Pancreas (tissue), 10 donors: Measurements from ENCODE around the gene TM9SF2. TPM values are rescaled to one million over a fixed set of nuclear protein-coding genes. Genes with fewer than 3 reads are reported as not detected.
"Not testable (repeated sequence)": the region's sequence is repeated elsewhere in the genome, so short reads cannot be mapped to it uniquely, and the experiment has no call there.

Experiments
- ATAC-seq, 4 donors: fragments of 200-7000 bp; cut with Tn5 transposase; one replicate each; pipeline versions ENCODE4 v1.8.0 to v1.9.1; 2020; ENCODE audit warnings: mild to moderate bottlenecking in 4 of 4, moderate library complexity in 4 of 4
- DNase-seq, 6 donors: peaks; one replicate each; pipeline ENCODE4 v3.0.0-alpha.2; 2020
- FAIRE-seq: peaks from 2 replicates; lab custom pipeline; 2012; peaks lifted over from hg19 to GRCh38; lab: Jason Lieb, UNC
- H3K27ac ChIP-seq, 4 donors: fragments of 200-600 bp; sonication (generic); 1 replicate in 3 of 4; 2 replicates in 1 of 4; pipeline versions ENCODE4 v1.5.0 to v1.8.0; 2020
- H3K27me3 ChIP-seq, 4 donors: fragments of 200-600 bp; one replicate each; pipeline ENCODE4 v1.8.0; 2021
- H3K36me3 ChIP-seq, 3 donors: fragments of 200-600 bp; sonication (generic) in 1 of 3; one replicate each; pipeline versions ENCODE4 v1.5.0 to v1.8.0; 2020 to 2021
- H3K4me1 ChIP-seq, 3 donors: fragments of 200-600 bp; one replicate each; pipeline ENCODE4 v1.8.0; 2021
- H3K4me3 ChIP-seq, 4 donors: fragments of 200-600 bp; sonication (generic) in 2 of 4; one replicate each; pipeline versions ENCODE4 v1.5.0 to v1.8.0; 2020 to 2021
- H3K9me3 ChIP-seq, 4 donors: fragments of 200-600 bp; one replicate each; pipeline ENCODE4 v1.8.0; 2021
- CTCF ChIP-seq, 4 donors: fragments of 200-600 bp; sonication (generic) in 3 of 4; IDR thresholded peaks; one replicate each; pipeline versions ENCODE4 v1.5.0 to v1.8.0; 2021; ENCODE audit warnings: antibody characterized with exemption in 4 of 4
- WGBS, 2 donors: extraction: QIAGEN DNeasy Blood & Tissue Kit; methylation state at CpG; one replicate each; pipeline ENCODE4 v1.1.7; 2013; 5-methylcytosine and 5-hydroxymethylcytosine counted together
- intact Hi-C, 3 donors: fragments of 100-400 bp; cut with DNase I; formaldehyde crosslinking; loops; one replicate each; pipeline versions ENCODE4 v1.11.1 to v1.14.2; 2022
- polyA plus RNA-seq, 2 donors: library from polyadenylated mRNA; stranded (reverse); fragments of 200-250 nt; gene quantifications; one replicate each; pipeline ENCODE4 v1.2.3, GENCODE V29; 2013
- total RNA-seq, 6 donors: library from RNA; stranded (reverse); fragmentation: NEBNext Ultra II Directional in 4 of 6; extraction: Animal tissue kit (Norgen Biotek cat#: 25700) in 4 of 6; gene quantifications; one replicate each; pipeline versions ENCODE4 v1.2.1 to v1.2.4, GENCODE V29; 2021 to 2023
- donor health status: healthy with polysubstance abuse.
- donor health status: DM: no; HTN: no; CAD: no; lungs with moderate emphysema.
- donor health status: DM: no; HTN: no; CAD: no.
- donor health status: control.
- donor health status: control.
- donor health status: Bipolar disorder and iron deficiency.
- donor health status: DM: yes; HTN: yes; CAD: no.
- donor health status: DM: no; HTN: no; CAD: no.
- donor health status: DM: no; HTN: no; CAD: no.
- donor health status: DM: yes; HTN: yes; CAD: no.

The TM9SF2 gene
- total and polyA plus RNA-seq, 8 donors, result 22.7 to 88.8 (median 56.5) TPM

DNA sequence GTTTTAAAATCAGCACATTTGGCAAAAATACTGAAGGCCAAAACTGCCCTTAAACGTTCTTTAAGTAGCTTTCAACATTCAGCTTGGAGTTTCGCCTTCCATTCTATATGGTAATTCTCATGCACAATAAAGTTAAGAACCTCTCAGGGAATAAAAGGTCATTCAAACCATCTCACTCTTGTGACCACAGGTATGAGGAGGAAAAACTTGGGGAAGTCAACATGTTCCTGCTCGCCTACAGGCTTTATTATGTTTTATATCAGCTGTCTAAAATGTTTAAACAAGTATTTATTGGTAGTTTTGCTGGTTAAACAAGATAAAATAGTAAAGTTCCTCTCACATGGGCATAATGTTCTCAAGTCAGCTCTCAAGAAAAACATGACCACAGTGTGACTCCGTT lies 19.9 kb upstream of the TM9SF2 start:
- no peak overlapping the region for H3K27ac ChIP-seq
- TF ChIP-seq CTCF (IDR thresholded peaks at IDR 0.05), result no peak
- H3K36me3 ChIP-seq, result no peaks in the 10 kb centered on the region
- no peaks in the 10 kb centered on the region for H3K4me1 ChIP-seq
- no peak overlapping the region for H3K4me3 ChIP-seq
- no peak for DNase-seq
- ATAC-seq, result no peak
- no peaks in the 10 kb centered on the region for H3K27me3 ChIP-seq
- WGBS, 2 donors, result 80 to 93% methylated on average over 4 of the region's 4 CpGs
- no peak for FAIRE-seq
- H3K9me3 ChIP-seq, result no peaks in the 10 kb centered on the region
- intact Hi-C loops, result no loop called here

- Histone ChIP-seq H3K27ac (no peak overlapping the region), H3K36me3 (no peaks in the 10 kb centered on the region), H3K9me3 (no peaks in the 10 kb centered on the region), H3K4me1 (no peaks in the 10 kb centered on the region), H3K4me3 (no peak overlapping the region), H3K27me3 (no peaks in the 10 kb centered on the region)
- TF ChIP-seq CTCF (IDR thresholded peaks at IDR 0.05), result no peak
- intact Hi-C loops, result no loop called here
- ATAC-seq (peak in 1 of 4 donors; percentile 63), FAIRE-seq (no peak), DNase-seq (no peak)
- 75 to 89% methylated on average over 4 of the region's 4 CpGs for WGBS, 2 donors
Observed at GRCh38 chr13:99484473-99484872, 16.8 kb upstream of the TM9SF2 start.

- ATAC-seq, result no peak
- FAIRE-seq, result no peak
- H3K9me3 ChIP-seq, result no peaks in the 10 kb centered on the region
- H3K27ac ChIP-seq, result no peak overlapping the region
- H3K27me3 ChIP-seq, result no peaks in the 10 kb centered on the region
- DNase-seq, result no peak
- H3K4me3 ChIP-seq, result no peak overlapping the region
- intact Hi-C loops, result no loop called here
- 76 to 80% methylated on average over 3 of the region's 3 CpGs for WGBS, 2 donors
- no peak for TF ChIP-seq CTCF (IDR thresholded peaks at IDR 0.05)
- no peaks in the 10 kb centered on the region for H3K36me3 ChIP-seq
- no peaks in the 10 kb centered on the region for H3K4me1 ChIP-seq
Observed at GRCh38 chr13:99486996-99487395, 14.3 kb upstream of the TM9SF2 start.

- DNase-seq (no peak), ATAC-seq (no peak), FAIRE-seq (no peak)
- Histone ChIP-seq H3K4me1 (no peaks in the 10 kb centered on the region), H3K36me3 (no peaks in the 10 kb centered on the region), H3K27me3 (no peaks in the 10 kb centered on the region), H3K9me3 (no peaks in the 10 kb centered on the region), H3K4me3 (no peak overlapping the region), H3K27ac (no peak overlapping the region)
- intact Hi-C loops, result no loop called here
- no peak for TF ChIP-seq CTCF (IDR thresholded peaks at IDR 0.05)
- WGBS, 2 donors, result 85 to 94% methylated on average over 3 of the region's 3 CpGs
Observed at GRCh38 chr13:99489028-99489427, 12.2 kb upstream of the TM9SF2 start.

DNA sequence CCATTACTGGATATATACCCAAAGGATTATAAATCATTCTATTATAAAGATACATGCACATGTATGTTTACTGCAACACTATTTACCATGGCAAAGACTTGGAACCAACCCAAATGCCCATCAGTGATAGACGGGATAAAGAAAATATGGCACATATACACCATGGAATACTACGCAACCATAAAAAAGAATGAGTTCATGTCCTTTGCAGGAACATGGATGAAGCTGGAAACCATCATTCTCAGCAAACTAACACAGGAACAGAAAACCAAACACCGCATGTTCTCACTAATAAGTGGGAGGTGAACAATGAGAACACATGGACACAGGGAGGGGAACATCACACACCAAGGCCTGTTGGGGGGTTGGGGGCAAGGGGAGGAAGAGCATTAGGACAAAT lies 9.5 kb upstream of the TM9SF2 start:
- H3K4me3 ChIP-seq, H3K9me3 ChIP-seq, H3K27me3 ChIP-seq, DNase-seq, intact Hi-C loops, FAIRE-seq, H3K27ac ChIP-seq, ATAC-seq, H3K4me1 ChIP-seq, H3K36me3 ChIP-seq: not testable (repeated sequence)
- 86 to 93% methylated on average over 3 of the region's 3 CpGs for WGBS, 2 donors
